HG03342 (cell line): Measurements from ENCODE around the gene PPL.

Experiments
- ATAC-seq: cut with Tn5 transposase; IDR thresholded peaks from one replicate; pipeline ENCODE4 v1.9.1; 2021; ENCODE audit warnings: mild to moderate bottlenecking, moderate library complexity; ENCODE audit not compliant: unreplicated experiment

Gene PPL

DNA sequence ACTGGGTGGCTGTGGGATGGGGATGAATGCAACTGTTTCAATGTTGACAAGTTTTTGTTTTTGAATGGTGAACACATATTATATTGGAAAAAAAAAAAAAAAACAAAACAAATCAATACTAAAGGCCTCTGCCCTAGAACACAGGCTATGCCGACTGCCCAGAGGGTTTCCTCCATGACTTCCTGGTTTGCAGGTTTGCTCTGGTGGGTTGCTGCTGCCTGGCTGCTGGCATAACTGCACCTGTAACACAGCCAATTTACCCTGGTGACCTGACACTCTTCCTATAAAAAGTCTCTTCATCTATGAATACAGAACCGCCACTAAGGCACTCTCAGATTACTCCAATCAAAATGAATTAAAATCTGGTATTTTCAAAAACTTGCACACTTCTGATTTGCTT lies 100.2 kb downstream of the PPL start:
- no peak for ATAC-seq

DNA sequence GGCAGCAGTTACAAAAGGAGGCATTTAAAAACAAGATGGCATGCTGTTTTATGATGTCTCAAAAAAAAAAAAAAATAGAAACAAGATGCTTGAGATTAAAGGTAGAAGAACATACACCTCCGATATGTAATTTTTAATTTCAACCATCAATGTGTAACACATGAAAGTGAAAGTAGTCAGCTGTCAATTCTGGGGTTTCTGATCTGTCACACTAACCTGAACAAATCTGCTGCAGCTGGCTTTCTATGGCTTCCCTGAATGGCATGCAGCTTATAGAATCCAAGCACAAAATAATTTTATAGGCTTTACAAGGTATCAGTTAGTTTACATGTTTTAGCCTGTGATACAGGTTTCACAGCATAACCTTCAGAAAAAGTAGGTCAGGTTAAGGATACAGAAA lies 103.4 kb downstream of the PPL start:
- ATAC-seq: no peak

DNA sequence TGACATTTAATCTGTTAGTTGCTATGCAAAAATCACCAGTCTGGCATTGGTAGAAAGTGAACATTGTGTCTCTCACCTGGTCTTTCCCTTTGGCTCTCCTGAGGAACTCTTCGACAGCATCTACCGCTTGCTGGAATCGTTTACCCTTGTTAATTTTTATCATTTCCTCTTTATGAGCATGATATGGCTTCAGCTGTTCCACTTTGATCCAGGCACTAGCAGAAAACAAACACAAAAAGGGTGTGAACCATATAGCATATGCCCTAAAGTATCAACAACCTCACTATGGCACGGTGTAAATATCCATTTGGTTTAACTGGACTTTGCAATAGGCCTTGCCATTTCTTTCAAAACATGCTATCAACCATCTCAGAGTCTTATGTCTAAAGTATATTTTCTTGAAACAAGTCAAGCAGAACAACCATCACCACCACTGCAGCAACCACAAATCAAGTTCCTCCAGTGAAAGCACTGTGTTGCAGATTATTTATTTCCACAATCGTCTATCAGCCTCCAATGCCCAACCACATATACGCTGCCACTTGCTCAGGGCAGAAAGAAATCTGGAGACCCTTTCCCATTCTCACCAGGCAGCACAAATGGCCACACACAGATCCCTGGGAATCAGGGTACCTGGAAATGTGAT lies 104.1 kb downstream of the PPL start:
- no peak for ATAC-seq
